ENCODE data around the gene MMP27. TPM values are rescaled to one million over a fixed set of nuclear protein-coding genes. Genes with fewer than 3 reads are reported as not detected.
A peak's percentile ranks its signal among the peaks of the same experiment; 100 is the strongest.

The MMP27 gene
- total RNA-seq, 3 donors from 2014 or later, result 0.33 to 2.1 TPM; not detected in 1

GRCh38 chr11:102712137-102712536 lies 6.6 kb upstream of the MMP27 start:
- Histone ChIP-seq H3K36me3 (no peaks in the 10 kb centered on the region), H3K9me3 (no peaks in the 10 kb centered on the region), H3K27me3 (no peaks in the 10 kb centered on the region), H3K4me3 (no peak overlapping the region), H3K27ac (no peak overlapping the region), H3K4me1 (no peaks in the 10 kb centered on the region)
- no peak for TF ChIP-seq CTCF (IDR thresholded peaks at IDR 0.05)
- TF ChIP-seq POLR2AphosphoS5 (IDR thresholded peaks at IDR 0.05), result no peak
- TF ChIP-seq POLR2A (IDR thresholded peaks at IDR 0.05), result no peak
- DNase-seq (ENCODE audit: low spot score in 2 of 2), result no peak
- intact Hi-C loops (cut with DNase I; ENCODE audit: low total_unique reads), result no loop called here

- TF ChIP-seq POLR2AphosphoS5 (IDR thresholded peaks at IDR 0.05), result no peak
- no peak for TF ChIP-seq CTCF (IDR thresholded peaks at IDR 0.05)
- TF ChIP-seq POLR2A (IDR thresholded peaks at IDR 0.05), result no peak
- H3K4me3 ChIP-seq, result no peak overlapping the region
- no peak for DNase-seq (ENCODE audit: low spot score in 2 of 2)
- H3K9me3 ChIP-seq, result no peaks in the 10 kb centered on the region
- intact Hi-C loops (cut with DNase I; ENCODE audit: low total_unique reads), result no loop called here
- no peaks in the 10 kb centered on the region for H3K27me3 ChIP-seq
- no peaks in the 10 kb centered on the region for H3K4me1 ChIP-seq
- no peaks in the 10 kb centered on the region for H3K36me3 ChIP-seq
- H3K27ac ChIP-seq, result no peak overlapping the region
These were observed 3.8 kb upstream of the MMP27 start for GRCh38 chr11:102709201-102709945.

- H3K4me3 ChIP-seq, result no peak overlapping the region
- intact Hi-C loops (cut with DNase I; ENCODE audit: low total_unique reads), result no loop called here
- no peaks in the 10 kb centered on the region for H3K9me3 ChIP-seq
These were observed 3.1 kb upstream of the MMP27 start for GRCh38 chr11:102708654-102709053.

GRCh38 chr11:102704841-102705240 lies 728 bp downstream of the MMP27 start:
- Histone ChIP-seq H3K4me1 (no peaks in the 10 kb centered on the region), H3K4me3 (peak overlapping the region; percentile 26 to 44 (median 30)), H3K36me3 (no peaks in the 10 kb centered on the region), H3K27me3 (no peaks in the 10 kb centered on the region), H3K9me3 (no peaks in the 10 kb centered on the region), H3K27ac (peak overlapping the region; percentile 45 to 54)
- TF ChIP-seq CTCF (IDR thresholded peaks at IDR 0.05), result no peak
- TF ChIP-seq POLR2AphosphoS5 (IDR thresholded peaks at IDR 0.05), result no peak
- no peak for TF ChIP-seq POLR2A (IDR thresholded peaks at IDR 0.05)
- DNase-seq (ENCODE audit: low spot score in 2 of 2), result no peak
- intact Hi-C loops (cut with DNase I; ENCODE audit: low total_unique reads), result no loop called here

More at GRCh38 chr11:102708654-102709053, 3.1 kb upstream of the MMP27 start:
- Histone ChIP-seq H3K27ac (no peak overlapping the region), H3K4me1 (no peaks in the 10 kb centered on the region), H3K36me3 (no peaks in the 10 kb centered on the region), H3K27me3 (no peaks in the 10 kb centered on the region)
- no peak for DNase-seq (ENCODE audit: low spot score in 2 of 2)
- no peak for TF ChIP-seq POLR2A (IDR thresholded peaks at IDR 0.05)
- TF ChIP-seq POLR2AphosphoS5 (IDR thresholded peaks at IDR 0.05), result no peak
- TF ChIP-seq CTCF (IDR thresholded peaks at IDR 0.05), result no peak

- DNase-seq (ENCODE audit: low spot score in 2 of 2), result no peak
- Histone ChIP-seq H3K27ac (no peak overlapping the region), H3K36me3 (no peaks in the 10 kb centered on the region), H3K4me1 (no peaks in the 10 kb centered on the region), H3K27me3 (no peaks in the 10 kb centered on the region), H3K9me3 (no peaks in the 10 kb centered on the region), H3K4me3 (no peak overlapping the region)
- TF ChIP-seq POLR2AphosphoS5 (IDR thresholded peaks at IDR 0.05) (no peak), POLR2A (IDR thresholded peaks at IDR 0.05) (no peak), CTCF (IDR thresholded peaks at IDR 0.05) (no peak)
- intact Hi-C loops (cut with DNase I; ENCODE audit: low total_unique reads), result no loop called here
These were observed 1.6 kb downstream of the MMP27 start for GRCh38 chr11:102703826-102704493.

Data from breast epithelium (tissue), 4 donors.